ENCODE data around the gene KLHL14.

DNA sequence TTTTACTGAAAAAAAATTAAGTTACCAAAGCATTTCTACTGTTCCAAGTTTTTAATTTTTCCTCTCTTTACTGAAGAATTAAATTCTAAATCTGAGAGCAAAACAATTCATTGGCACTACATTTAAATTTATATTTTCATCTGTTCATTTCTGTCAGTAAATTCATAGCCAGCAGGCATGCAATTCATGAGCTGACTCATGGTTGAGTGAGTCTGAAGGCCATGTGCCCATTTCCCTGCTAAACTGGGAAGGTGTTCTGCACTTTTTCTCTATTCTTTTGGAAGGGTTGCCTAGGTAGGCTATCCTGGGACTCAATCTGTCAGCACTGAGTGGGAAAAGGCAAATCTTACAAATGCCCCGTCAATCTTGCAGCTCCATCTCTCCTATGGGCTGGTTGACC, 88.7 kb downstream of the KLHL14 start:
- TF ChIP-seq, protein P1, sequence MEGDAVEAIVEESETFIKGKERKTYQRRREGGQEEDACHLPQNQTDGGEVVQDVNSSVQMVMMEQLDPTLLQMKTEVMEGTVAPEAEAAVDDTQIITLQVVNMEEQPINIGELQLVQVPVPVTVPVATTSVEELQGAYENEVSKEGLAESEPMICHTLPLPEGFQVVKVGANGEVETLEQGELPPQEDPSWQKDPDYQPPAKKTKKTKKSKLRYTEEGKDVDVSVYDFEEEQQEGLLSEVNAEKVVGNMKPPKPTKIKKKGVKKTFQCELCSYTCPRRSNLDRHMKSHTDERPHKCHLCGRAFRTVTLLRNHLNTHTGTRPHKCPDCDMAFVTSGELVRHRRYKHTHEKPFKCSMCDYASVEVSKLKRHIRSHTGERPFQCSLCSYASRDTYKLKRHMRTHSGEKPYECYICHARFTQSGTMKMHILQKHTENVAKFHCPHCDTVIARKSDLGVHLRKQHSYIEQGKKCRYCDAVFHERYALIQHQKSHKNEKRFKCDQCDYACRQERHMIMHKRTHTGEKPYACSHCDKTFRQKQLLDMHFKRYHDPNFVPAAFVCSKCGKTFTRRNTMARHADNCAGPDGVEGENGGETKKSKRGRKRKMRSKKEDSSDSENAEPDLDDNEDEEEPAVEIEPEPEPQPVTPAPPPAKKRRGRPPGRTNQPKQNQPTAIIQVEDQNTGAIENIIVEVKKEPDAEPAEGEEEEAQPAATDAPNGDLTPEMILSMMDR (IDR thresholded peaks at IDR 0.05; ENCODE audit: poor library complexity), result no peak
- no peak for TF ChIP-seq EZH2 (IDR thresholded peaks at IDR 0.05; ENCODE audit: borderline replicate concordance)

Data from hepatocyte (in vitro differentiated cells).